HG02678 (cell line): ENCODE measurements around the gene ANKRA2.
A peak's percentile ranks its signal among the peaks of the same experiment; 100 is the strongest.
"Not testable (repeated sequence)": the region's sequence is repeated elsewhere in the genome, so short reads cannot be mapped to it uniquely, and the experiment has no call there.

Experiments used
- ATAC-seq: cut with Tn5 transposase; IDR thresholded peaks from one replicate; pipeline ENCODE4 v1.9.1; 2021; ENCODE audit warnings: mild to moderate bottlenecking, moderate library complexity; ENCODE audit not compliant: unreplicated experiment

The ANKRA2 gene

DNA sequence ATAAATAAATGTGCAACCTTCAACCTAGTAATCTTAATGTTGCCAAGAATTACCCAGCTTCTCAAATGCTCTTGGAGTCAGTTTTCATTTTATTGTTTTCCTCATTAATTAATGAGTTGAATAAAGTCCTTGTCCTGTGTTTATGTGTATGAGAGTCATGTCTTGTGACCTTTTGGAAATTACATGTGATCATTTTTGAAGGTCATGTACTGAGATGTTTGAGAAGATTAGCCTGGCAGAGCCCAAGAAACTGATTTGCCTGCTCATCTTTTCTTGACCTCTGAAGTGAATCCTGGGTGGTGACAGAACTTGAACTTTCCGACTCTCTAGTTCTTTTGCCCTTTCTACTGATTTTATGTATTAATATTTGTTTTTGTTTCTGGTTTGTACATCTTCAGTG, 15.4 kb downstream of the ANKRA2 start:
- no peak for ATAC-seq

DNA sequence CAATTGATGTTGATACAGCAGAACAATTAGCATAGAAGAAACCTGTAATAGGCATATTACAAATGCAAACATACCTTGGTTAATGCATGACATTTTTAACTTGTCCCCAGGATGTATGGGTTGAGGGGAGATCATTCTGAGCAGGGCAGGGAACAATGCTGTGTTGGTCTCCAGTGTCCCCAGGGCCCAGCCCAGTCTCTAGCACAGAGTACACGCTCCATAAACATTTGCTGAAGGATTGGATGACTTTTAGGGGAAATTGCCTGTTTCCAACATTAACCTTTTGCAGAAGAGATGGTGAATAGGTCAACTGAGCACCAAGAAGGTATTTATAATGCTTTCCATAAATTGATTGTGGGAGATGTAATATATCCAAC, 20.0 kb downstream of the ANKRA2 start:
- ATAC-seq = no peak

DNA sequence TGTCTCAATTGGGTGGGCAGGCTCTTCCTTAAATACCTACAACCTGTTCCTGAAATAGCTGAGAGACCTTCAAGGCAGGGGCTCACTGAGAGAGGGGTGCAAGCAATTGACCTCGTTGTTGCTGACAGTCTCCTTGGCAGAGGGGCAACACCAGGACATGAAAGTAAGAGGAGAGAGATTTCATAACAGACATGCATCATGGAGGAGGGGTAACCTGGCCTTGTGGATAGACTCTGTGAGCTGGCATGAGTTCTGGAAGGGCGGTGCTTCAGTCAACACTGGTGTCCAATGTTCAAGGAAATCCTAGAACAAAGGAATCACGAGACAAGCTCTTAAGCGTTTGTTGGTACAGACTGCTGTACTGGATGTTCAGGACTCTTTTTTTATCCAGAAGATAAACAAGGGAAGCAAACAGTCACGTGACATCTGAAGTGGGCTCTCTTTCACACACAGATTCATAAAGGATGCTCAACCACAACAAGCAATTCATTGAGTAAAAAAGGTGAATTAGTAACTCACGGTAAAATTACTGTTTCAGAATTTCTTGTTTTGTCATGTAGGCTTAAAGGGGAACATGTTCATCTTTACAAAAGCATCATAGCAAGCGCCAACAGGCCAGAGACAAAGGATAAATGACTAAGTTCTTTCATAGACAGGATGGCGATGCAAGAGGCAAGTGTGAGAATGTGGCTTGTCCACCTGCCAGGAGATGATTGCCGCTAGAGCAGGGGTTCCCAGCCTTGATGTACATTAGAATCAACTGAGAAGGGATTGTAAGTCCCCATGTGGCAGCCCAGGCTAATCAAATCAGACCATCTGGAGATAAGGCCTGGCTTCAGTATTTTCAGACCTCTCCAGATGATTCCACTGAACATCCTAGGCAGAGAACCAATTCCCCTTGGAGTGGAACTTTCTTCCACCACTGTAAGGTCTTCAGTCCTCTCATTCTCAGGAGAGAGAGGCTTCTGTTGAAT, 20.7 kb downstream of the ANKRA2 start:
- ATAC-seq = no peak

DNA sequence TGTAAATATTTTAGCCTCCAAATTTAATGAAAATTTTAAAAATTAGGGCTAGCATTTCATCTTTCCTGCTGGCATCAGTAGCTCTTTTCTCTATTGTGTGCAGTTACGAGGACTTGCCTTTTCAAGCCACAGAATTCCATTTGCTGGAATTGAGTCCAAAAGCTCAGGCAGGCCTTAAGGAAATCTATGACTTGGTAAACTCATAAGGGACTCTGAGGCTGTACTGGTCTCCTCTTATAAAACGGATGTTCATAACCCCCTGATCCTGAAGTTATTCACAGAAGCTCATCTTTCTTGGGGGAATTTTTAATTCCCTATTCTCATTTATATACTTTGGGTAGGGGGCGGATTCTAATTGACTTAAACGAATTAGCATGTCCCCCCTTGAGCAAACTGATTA, 23.4 kb downstream of the ANKRA2 start:
- ATAC-seq = no peak

DNA sequence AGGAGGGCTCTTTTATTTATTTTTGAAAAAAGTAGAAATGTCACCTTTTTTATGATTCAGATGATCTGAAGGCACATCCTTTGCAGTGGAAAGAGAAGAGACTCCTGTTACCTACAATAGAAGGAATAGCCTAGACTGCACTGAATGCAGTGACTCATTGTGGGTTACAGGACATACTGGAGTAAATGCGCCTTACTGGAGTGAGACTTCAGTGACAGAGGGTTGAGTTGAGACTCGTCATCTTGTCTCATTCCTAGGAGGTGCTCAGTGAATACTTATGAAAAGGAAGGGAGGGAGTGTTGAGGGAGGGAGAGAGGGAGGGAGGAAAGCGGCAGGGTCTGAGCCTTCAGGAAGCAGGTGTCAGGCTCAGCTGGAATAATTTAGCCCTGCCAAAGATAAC, 25.2 kb downstream of the ANKRA2 start:
- ATAC-seq = no peak

DNA sequence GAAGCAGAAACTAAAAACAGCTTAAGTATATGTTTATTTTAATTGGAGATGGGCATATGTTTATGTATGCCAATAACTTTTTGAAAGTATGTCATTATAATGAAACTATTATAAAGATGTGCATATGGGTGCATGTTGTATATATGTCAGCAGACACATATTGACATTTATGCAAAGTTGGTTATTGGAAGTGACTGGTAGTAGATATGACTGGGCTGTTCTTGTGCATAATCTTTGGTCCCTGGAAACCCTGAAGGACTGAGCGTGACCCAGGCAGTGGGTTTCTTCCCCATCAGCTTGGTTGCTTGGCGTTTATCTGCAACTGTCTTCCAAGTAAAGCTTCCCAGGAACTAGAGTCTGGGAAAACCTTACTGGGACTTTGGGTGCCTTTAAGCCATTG, 25.7 kb downstream of the ANKRA2 start:
- no peak for ATAC-seq

DNA sequence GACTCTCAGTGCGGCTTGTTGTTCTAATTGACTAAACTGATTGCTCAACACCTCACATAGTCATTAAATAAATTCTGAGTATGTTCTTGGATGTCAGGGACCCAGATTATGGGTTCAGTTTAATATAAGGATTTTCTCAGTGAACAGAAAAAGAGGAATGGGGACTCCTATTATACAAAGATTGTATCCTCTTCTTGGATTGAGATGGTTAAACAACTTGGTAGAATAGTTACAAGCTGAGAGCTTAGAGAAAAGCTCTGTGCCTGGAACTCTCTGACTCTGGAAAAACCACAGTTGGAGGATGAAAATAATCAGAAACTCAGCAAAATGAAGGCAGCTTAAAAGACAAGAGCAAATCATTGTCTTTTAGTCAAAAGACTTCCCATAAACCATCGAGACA, 30.5 kb downstream of the ANKRA2 start:
- no peak for ATAC-seq

DNA sequence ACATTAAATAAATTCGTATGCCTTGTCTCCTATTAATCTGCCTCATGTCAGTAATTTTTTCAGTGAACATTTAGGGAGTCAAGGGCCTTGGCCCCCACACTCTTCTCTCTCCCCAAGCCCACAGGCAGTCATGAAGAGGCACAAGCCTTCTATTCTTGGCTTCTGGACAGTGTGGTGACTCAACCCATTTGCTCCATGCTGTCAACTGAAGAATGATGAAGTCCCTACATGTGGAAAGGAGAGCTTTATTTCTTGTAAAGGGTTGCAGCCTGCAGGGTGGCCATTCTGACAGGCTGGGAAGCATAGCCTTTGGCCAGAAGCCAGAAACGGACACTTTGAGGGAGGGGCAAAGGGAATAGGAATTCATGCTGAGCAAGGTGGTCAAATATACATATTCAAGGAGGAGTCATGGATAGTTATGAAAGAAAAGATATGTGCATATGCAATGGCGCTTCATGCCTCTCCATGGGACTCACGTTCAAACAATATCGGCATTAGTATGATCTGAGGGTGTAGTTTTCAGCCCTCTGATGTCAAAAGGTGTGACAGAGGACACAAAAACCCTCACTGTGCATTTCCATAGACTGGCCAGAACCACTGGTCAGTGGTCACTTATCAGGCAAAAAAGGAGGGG, 31.3 kb downstream of the ANKRA2 start:
- no peak for ATAC-seq

DNA sequence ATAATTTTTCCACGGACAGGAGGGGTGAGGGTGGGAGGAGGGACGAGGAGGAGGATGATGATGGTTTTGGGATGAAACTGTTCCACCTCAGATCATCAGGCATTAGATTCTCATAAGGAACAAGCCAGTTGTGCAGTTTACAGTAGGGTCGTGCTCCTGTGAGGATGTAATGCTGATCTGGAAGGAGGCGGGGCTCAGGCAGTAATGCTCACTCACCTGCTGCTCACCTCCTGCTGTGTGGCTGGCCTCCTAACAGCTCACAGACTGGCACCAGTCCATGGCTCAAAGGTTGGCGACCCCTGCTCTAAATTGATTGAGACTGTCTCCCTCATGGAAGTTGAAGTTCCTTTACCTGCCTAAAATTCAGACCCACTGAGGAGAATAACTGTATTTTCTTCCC, 33.2 kb downstream of the ANKRA2 start:
- no peak for ATAC-seq

DNA sequence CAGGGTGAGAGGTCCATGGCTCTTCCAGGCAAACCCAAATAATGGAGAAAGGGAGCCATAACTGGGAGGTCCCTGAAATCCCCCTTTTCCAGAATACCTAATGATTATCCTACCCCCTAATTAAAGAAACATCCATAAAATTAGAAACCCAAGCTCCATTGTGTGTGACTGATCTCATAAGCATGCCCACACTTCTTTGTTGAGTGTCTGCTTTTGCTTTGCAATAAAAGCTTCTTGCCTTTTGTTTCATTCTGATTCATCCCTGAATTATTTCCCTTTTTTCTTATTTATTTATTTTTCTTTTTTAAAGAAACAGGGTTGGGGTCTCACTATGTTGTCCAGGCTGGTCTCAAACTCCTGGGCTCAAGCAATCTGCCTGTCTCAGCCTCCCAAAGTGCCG, 34.1 kb downstream of the ANKRA2 start:
- no peak for ATAC-seq

DNA sequence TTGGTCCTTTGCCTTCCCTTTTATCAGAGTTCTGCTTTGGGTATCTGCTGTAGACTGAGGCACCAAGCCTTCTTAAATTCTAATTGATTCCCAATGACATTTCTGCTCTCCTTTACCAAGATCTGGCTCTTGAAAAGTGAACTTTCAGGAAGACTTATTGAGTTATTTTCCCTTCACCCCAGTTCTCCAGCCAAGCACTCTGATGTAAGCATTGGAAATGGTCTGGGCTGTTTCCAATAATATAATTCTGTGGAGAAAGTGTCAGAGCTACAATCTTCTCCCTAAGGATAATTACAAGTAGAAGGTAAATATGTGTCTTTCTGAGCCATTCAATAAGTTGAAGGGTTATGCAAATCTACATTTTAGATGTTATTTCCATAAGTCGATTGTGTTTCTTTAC, 36.4 kb downstream of the ANKRA2 start:
- no peak for ATAC-seq

DNA sequence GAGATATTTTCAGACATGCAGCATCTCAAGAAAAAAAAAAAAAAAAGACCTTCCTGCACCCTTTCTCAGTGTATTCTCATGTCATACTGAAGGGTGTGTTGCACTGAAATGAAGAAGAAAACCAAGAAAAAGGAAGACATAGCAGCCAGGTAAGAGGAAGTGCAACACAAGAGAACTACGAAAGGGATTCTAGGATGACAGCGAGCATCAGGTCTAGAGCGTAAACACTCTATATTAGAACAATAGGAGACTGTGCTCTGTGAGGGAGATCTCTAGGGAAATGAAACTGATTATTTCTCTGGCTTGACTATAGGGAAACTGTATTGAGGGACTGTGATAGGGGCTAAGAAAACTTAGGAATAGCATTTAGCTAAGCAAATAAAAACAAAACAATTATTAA, 37.2 kb downstream of the ANKRA2 start:
- ATAC-seq = no peak

DNA sequence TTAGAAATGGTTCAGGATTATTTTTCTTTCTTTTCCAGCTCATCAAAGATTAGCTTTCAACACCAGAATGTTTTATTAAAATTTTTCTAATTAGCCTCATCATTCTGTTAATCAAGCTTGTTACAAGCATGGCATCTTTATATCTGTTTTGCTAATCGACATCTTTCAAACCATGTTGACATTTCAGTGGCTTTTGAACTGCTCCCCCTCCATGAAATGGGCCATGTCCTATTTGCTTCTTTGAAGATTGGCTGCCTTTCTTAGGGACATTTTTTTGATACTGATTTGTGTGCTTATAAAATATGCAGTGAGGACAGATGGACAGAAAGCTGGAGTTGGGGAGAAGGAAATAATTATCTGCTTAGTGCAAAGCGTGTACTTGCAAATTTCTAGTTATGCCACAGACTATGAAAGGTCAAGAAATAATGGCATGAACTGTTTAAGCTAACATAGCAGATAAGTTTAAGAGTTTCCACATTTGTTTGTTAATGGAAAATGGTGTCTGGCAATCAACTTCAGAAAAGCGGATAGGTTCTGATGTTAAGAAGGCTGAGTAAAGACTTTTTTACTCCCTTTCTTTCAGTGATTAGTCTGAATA, 39.7 kb downstream of the ANKRA2 start:
- no peak for ATAC-seq

DNA sequence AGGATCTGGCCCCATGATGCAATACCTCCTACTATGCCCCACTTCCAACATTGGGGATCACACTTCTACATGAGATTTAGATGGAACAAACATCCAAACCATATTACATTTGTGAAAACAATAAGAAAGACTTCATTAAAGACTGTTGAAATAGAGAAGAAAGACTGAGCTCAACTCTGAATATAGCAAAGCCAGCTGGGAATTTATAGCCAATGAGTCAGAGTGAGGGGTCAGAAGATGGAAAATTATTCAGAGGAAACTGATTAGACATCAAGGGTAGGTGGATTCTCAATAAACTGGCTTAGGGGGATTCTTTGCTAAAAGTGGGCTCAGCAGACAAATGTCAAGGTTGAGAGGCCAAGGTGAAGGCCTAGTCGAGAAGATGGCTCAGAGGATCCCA, 41.6 kb downstream of the ANKRA2 start:
- no peak for ATAC-seq

DNA sequence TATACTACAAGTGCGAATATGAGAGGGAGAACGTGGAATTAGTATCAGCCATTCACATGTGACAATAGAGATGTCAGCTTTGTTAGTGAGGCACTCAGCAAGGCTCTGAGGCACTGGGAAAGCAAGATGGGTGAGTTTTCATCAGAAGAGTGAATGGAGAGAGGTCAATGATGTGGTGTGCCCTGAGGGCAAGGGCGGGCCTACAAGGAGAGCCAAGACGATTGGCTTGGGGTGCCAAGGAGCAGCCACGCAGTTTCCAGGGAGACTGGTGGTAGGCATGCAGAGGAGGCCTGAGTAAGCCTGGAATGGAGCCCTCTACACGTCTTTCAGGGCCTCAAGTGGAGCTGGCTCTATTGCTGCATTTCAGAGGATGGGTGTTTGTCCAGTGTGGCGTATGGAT, 42.5 kb downstream of the ANKRA2 start:
- no peak for ATAC-seq

DNA sequence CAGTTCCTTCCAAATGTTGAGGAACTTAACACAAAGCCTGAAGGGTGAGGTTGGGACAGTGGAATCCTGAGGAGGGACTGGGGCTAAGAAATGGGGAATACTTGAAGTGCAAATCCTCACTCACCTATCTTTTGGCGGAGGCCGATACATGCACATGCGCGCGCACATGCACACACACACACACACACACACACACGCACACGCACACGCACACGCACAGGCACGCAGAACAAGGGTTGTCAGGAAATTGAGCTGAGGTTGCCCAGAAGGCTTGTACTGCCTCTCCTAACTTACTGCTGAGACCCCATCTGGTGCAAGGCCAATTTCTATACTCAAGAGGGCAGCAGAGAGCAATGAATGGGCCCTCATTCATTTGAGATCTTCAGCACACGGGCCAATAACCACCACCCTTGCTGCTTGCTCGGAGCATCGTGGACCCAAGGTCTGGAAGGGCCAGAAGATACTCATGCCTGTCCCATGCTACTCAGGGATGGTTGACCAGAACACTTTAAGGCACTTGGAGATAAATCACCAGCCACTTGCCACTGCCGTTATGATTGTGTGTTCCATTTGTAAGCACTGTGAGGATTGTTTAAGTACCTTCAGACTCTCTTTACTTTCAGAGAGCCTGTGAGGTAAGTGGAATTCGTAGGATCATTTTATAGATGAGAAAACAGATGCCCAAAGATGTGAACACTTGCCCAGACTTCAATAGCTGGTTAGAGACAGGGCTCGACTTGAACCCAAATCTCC, 45.7 kb downstream of the ANKRA2 start:
- peak; percentile 98 for ATAC-seq

DNA sequence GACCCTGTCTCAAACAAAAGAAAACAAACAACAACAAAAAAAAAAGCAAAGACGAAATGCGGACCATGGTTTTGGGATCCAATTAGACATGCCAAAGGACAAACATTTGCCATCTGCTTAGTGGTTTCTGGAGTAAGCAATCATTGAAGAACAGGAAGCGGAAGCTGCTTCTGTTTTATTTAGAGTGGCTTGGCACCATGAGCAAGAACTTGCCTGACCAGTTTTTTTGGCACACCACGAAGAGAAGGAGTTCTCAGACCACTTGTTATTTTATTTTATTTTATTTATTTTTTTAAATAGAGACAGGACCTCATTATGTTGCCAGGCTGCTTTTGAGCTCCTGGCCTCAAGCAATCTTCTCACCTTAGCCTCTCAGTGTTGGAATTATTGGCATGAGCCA, 50.2 kb downstream of the ANKRA2 start:
- ATAC-seq = no peak

DNA sequence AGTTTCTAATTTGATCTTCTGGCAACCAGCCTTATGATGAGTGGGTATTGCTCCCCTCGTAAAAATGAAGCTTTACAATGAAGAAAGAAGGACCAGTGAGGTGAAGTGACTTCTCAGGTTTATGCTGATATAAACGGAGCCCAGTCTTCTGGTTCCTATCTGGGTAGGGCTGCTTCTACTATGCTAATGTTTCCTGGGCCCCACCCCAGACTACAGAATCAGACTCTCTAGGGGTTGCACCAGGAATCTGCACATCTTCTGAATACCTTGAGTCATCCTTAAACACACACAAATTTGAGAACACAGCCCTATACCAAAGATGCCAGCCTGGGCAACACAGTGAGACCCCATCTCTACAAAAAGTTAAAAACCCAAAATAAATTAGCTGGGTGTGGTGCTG, 51.0 kb downstream of the ANKRA2 start:
- ATAC-seq = no peak

DNA sequence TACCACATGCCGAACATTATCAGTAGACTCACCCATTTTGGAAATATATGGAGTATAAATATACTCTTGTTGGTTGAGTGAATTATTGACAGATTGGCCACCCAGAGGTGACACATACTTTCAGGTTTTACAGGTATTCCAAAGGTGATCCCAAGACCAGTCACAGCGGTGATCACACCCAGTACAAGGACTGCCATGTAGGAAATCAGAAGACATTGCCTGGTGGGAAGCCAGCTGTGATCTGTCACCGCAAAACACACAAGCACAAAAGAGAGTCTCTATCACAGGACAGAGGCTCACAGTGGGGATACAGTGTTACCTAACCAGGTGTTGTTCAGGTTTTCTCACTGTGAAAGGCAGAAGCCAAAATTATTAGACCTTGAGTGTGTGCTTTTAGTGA, 51.4 kb downstream of the ANKRA2 start:
- ATAC-seq = no peak

DNA sequence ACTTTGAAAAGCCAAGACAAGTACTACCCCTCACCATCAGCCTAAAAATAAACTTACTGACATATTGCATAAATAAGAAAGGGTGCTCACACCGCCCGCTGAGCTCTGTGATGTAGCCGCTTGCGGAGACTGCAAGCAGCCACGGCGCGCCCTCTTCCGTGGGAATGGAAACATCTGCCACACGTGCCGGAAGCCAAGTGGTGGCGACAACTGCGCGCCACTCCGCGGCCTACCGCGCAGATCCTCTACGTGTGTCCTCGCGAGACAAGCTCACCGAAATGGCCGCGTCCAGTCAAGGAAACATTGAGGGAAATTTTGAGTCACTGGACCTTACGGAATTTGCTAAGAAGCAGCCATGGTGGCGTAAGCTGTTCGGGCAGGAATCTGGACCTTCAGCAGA, 56.9 kb downstream of the ANKRA2 start:
- ATAC-seq = not testable (repeated sequence)

DNA sequence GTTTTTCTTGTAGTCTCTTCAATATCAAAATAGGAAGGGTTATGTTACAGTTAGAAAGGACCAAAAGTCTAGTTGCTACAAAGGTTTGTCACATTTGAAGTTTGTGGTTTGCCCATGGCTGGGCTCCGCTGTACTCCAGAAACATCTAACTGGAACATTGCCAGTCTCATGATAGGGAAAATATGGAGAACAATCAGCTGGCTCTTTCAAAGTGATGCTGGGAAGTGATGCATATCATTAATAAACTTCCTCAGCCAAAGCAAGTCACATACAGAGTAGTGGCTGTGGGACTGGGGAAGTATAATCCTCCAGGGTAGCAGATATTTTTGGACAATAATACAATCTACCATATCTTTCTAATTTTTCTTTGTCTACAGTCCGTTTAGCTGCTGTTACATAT, 58.4 kb downstream of the ANKRA2 start:
- no peak for ATAC-seq
